Uterus (tissue), 2 donors: ENCODE measurements around the gene AEN.

Experiments
- POLR2A ChIP-seq, 2 donors: fragments of 450-650 bp; IDR thresholded peaks; one replicate each; pipeline ENCODE4 v1.6.1; 2016; ENCODE audit warnings: antibody characterized with exemption in 2 of 2, mild to moderate bottlenecking in 1 of 2, moderate library complexity in 1 of 2
- TF ChIP-seq, protein P1 (sequence below), 4 experiments: fragments of 200-600 bp in 2 of 4; fragments of 450-650 bp in 2 of 4; sonication (generic) in 2 of 4; IDR thresholded peaks; one replicate each; pipeline ENCODE4 v1.5.1; 2016 to 2019; ENCODE audit warnings: antibody characterized with exemption in 4 of 4, mild to moderate bottlenecking in 2 of 4, moderate library complexity in 1 of 4

DNA sequence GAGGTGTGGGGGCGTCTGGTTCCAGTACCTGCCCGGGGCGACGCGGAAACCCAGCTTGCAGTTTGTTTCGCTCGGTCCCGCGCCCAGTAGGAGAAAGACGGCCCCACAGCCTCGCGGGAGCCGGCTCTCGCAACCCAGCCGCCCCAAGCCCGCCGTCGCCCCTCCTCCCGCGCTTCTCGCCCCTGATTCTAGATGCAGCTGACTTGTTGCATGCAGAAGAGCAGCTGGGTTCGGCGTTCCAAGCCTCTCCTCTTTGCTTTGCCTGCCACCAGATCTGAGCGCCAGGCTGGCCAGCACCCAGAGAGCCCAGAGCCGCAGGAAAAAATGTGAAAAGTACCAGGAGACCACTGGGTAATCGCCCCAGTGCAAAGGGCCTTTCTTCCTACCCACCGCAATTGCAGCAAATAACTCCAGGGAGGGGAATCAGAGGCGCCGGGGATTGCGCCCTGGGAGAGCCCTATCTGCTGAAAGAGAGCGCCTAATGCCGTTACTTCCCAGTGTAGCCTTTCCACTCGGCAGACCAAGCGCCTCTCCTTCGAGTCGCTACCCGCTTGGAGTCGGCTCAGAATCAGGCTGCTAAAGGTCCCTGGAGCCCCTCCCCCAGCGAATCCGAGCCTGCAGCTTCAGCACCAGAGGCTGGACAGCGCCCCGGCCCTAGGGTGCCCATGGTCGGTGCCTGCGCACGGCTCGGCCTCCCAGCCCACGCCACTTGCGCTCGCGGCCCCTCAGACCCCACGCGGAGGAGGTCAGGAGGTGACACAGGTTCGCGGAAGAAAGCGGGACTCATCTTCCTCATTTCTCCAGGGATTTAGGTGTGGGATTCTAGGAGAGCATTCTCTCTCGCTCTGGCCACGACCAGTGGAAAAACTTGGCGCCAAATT lies 15.7 kb upstream of the AEN start:
- TF ChIP-seq, protein P1, sequence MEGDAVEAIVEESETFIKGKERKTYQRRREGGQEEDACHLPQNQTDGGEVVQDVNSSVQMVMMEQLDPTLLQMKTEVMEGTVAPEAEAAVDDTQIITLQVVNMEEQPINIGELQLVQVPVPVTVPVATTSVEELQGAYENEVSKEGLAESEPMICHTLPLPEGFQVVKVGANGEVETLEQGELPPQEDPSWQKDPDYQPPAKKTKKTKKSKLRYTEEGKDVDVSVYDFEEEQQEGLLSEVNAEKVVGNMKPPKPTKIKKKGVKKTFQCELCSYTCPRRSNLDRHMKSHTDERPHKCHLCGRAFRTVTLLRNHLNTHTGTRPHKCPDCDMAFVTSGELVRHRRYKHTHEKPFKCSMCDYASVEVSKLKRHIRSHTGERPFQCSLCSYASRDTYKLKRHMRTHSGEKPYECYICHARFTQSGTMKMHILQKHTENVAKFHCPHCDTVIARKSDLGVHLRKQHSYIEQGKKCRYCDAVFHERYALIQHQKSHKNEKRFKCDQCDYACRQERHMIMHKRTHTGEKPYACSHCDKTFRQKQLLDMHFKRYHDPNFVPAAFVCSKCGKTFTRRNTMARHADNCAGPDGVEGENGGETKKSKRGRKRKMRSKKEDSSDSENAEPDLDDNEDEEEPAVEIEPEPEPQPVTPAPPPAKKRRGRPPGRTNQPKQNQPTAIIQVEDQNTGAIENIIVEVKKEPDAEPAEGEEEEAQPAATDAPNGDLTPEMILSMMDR (IDR thresholded peaks at IDR 0.05) = no peak
- no peak for TF ChIP-seq POLR2A (IDR thresholded peaks at IDR 0.05)
